ENCODE results near the gene CYRIA.

CYRIA gene

DNA sequence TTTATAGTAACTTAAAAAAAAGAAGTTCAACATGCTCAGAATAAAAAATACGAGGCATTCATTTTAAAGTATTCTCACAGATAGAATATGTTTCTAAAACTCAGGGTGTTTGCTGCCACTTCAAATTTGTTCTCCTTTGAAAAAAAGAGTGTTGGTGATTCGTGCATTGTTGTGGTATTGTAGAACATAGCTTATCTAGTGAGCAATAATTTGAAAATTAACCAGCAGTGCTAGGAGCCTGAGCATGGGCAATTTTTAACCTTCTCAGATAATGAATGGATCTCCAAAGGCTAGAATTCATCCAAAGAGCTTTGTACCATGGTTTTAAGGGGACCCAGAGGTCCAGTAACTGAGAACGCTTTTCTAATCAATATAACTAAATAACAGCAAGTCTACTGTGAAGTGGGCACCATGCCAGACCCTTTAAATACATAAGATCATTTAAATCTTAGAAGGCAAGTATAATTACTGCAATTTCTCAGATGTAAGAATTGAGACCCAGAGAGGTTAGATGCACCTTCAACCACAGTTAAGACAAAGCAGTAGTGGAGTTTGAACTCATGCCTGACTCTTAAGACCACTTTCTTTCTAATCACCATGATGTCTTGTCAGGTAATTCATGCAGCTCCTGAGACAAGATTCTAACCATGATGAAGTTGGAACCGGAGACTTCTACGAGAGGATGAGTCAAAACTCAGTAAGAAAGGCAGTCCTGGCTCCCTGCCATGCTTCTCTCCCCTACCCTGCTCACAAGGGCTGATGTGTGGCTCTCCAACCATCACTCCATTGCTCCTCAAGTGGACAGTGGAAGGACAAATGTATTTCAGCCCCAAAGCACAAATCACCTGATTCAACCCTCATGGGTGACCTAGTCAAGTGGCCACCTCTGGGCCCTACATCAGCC is 3.4 kb downstream of the CYRIA start:
- no peak overlapping the region for H3K27ac ChIP-seq
- no peak for TF ChIP-seq ZFX (IDR thresholded peaks at IDR 0.05; ENCODE audit: borderline replicate concordance)
- TF ChIP-seq, protein P1, sequence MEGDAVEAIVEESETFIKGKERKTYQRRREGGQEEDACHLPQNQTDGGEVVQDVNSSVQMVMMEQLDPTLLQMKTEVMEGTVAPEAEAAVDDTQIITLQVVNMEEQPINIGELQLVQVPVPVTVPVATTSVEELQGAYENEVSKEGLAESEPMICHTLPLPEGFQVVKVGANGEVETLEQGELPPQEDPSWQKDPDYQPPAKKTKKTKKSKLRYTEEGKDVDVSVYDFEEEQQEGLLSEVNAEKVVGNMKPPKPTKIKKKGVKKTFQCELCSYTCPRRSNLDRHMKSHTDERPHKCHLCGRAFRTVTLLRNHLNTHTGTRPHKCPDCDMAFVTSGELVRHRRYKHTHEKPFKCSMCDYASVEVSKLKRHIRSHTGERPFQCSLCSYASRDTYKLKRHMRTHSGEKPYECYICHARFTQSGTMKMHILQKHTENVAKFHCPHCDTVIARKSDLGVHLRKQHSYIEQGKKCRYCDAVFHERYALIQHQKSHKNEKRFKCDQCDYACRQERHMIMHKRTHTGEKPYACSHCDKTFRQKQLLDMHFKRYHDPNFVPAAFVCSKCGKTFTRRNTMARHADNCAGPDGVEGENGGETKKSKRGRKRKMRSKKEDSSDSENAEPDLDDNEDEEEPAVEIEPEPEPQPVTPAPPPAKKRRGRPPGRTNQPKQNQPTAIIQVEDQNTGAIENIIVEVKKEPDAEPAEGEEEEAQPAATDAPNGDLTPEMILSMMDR (IDR thresholded peaks at IDR 0.05) = no peak

DNA sequence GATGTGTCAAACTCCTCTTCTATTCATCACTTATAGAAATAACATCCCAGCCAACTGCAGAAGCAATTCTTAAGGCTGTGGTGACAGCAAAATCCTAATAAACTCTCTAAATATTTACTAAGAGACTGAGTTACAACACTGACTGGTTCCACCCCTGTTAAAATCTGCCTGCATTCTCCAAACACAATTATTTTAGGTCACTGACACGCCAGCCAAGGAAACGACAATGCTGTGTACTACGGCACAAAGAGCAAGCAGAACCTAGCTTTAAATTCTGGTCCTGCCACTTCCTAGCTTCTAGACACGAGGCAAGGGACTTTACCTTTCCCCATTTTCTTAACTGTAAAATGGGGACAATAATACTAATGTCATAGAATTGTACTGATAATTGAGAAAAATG is 4.1 kb downstream of the CYRIA start:
- TF ChIP-seq, protein P1 (IDR thresholded peaks at IDR 0.05) = no peak
- TF ChIP-seq ZFX (IDR thresholded peaks at IDR 0.05; ENCODE audit: borderline replicate concordance) = no peak
- H3K27ac ChIP-seq = no peak overlapping the region

DNA sequence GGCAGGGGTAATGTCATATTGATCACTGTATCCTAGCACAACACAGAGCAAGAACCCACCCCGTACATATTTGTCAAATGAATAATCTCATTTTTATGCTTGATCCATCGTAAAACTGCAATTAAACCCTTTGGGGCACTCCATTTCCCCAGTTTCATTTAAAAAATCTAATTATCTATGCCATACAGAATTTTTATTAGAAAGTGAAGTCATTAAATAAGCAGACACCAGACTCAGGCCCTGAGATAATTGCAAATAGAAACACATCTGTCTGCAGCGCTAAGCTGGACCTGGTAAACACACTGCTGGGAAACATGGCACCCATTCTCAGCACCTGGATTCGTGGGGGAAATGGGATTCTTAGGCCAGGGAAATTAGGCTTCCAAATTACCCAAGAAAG is 5.1 kb downstream of the CYRIA start:
- H3K27ac ChIP-seq = no peak overlapping the region
- TF ChIP-seq, protein P1 (IDR thresholded peaks at IDR 0.05) = no peak
- no peak for TF ChIP-seq ZFX (IDR thresholded peaks at IDR 0.05; ENCODE audit: borderline replicate concordance)

DNA sequence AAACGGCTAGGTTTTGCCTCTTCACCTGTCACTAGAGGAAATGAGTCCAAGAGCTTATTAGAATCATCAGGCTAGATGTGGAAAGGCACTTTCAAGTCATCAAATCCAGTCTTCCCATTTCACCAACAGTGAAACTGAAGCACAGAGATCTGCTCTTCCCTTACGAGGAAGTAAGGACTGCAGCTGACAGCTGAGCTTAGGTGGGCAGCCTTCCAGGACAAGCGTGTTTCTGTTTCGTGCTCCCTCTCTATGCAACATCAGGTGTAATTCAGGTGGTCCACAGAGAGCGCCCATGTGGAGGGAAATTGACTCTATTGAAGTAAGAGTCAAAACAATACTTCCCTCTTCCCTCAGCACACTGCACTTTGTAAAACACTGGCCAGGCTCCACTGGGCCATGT is 5.5 kb downstream of the CYRIA start:
- H3K27ac ChIP-seq = no peak overlapping the region

DNA sequence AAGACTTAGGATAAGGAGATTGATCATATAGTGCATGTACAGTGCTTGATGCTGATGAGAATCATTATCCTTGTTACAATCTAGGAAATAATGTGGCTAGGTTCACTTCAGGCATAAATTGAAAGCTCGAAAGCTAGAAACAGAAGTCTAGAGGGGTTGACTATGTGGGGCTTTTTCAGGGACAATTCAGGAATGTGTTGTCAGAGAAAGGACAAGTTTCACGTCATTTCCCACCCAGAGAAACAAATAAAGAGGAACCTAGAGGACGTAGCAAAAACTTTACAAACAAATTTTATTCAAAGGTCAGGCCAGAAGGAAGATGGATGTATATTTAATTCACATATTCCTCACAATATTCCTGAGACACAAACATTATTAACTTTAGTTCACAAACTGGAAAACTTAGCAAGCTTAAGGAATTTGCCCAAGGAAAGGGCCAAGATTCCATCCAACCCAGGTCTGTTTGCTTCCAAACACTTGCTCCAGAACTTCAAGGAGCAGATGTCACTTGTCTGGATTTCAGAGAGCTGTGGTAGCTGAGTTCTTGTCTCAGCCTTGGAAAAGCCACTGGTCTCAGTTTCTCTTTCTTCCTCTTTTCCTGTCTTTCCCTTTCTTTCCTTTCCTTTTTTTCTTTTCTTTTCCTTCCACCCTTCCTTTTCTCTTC is 7.4 kb downstream of the CYRIA start:
- H3K27ac ChIP-seq = no peak overlapping the region
- TF ChIP-seq ZFX (IDR thresholded peaks at IDR 0.05; ENCODE audit: borderline replicate concordance) = no peak
- TF ChIP-seq, protein P1 (IDR thresholded peaks at IDR 0.05) = no peak

More for the DNA sequence above, 5.5 kb downstream of the CYRIA start:
- TF ChIP-seq ZFX (IDR thresholded peaks at IDR 0.05; ENCODE audit: borderline replicate concordance) = no peak
- TF ChIP-seq, protein P1 (IDR thresholded peaks at IDR 0.05) = no peak

DNA sequence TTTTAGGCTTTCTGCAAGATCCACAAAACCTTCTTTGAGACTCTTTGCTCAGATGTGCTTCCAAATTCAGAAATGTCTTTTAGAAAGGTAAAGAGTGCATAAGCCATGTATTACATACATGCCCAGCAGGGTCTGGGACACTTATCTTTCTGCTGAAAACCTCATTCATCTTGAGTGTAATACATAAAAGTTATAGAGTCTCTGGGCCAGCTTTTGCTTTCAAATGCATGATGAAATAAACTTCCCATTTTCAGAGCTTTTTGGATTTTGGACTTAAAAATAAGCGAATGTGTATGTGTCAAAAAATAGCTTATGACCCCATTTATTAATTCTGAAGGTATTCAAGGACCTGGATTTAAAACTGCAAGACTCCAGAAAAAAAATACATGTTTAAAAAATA is 8.0 kb downstream of the CYRIA start:
- TF ChIP-seq, protein P1 (IDR thresholded peaks at IDR 0.05) = no peak
- TF ChIP-seq ZFX (IDR thresholded peaks at IDR 0.05; ENCODE audit: borderline replicate concordance) = no peak

More for the DNA sequence above, 8.0 kb downstream of the CYRIA start:
- H3K27ac ChIP-seq = no peak overlapping the region

Data from 22Rv1 (cell line).